GM12801 (cell line): ENCODE data around the gene FOXN1.

Experiments
- TF ChIP-seq, protein P1 (sequence below): IDR thresholded peaks from one replicate; pipeline ENCODE4 v1.5.1; 2011; ENCODE audit warnings: control low read depth; ENCODE audit not compliant: insufficient read length; ENCODE audit errors: extremely low read depth

FOXN1 gene

DNA sequence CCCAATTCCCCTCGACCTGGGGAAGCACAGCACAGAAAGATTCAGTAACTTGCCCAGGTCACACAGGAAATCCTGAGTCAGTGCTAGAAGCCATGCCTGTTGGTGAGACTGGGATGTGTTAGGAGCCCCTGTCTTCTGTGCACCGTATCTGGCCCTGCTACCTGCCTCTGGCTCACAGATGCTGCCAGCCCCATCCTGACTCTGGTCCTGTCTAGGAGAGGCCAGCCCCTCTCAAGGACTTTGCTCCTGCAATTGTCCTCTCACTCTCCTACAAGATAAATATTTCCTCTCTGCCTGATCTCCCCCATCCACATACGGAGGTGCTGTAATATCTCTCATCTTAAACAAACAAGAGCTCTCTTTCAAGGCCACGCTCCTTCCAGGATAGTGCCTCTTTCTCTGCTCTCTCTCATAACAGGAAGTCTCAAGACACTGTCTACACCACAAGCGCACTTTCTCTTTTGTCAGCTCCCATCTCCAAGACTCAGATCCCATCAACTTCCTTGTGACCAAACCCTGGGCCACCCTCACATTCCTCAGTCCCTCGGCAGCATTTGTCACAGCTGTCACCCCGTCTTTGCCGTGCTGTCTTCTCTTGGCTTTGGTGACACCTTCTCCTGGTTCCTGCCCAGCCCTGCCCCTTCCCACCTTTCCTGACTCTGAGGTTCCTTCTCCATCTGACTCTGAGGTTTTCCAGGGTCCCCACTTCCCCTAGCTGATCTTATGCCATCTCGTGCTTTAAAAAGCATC is 30.8 kb upstream of the FOXN1 start:
- TF ChIP-seq, protein P1, sequence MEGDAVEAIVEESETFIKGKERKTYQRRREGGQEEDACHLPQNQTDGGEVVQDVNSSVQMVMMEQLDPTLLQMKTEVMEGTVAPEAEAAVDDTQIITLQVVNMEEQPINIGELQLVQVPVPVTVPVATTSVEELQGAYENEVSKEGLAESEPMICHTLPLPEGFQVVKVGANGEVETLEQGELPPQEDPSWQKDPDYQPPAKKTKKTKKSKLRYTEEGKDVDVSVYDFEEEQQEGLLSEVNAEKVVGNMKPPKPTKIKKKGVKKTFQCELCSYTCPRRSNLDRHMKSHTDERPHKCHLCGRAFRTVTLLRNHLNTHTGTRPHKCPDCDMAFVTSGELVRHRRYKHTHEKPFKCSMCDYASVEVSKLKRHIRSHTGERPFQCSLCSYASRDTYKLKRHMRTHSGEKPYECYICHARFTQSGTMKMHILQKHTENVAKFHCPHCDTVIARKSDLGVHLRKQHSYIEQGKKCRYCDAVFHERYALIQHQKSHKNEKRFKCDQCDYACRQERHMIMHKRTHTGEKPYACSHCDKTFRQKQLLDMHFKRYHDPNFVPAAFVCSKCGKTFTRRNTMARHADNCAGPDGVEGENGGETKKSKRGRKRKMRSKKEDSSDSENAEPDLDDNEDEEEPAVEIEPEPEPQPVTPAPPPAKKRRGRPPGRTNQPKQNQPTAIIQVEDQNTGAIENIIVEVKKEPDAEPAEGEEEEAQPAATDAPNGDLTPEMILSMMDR: no peak

DNA sequence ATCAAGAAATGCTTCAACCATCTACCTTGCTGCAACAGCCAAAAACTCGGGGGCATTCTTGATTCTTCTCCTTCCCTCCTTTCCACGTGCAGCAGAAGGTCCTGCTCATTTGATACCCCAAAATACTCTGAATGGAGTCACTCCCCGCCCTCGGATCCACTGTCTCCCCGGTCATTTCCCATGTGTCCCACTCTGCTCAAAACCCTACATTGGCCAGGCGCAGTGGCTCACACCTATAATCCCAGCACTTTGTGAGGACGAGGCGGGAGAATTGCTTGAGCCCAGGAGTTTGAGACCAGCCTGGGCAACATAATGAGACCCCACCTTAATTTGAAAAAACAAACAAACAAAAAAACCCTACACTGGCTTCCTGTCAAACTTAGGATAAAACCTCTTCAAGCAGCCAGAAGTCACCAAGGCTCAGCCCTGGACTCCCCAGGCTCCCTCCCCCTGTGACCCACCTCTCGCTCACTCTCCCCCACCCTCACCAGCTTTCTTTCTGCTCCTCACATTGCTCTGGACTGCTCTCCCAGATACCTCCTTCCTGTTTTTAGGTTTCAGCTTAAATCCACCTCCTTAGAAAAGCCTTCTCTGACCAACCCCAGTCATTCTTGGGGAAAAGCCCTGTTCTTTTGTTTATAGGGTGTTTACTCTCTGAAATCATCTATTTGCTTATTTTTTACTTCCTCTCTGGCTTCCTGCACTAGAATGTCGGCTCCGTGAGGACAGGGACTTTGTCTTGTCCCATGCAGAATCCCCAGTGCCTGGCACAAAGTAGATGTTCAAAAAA is 29.9 kb upstream of the FOXN1 start:
- TF ChIP-seq, protein P1: no peak

DNA sequence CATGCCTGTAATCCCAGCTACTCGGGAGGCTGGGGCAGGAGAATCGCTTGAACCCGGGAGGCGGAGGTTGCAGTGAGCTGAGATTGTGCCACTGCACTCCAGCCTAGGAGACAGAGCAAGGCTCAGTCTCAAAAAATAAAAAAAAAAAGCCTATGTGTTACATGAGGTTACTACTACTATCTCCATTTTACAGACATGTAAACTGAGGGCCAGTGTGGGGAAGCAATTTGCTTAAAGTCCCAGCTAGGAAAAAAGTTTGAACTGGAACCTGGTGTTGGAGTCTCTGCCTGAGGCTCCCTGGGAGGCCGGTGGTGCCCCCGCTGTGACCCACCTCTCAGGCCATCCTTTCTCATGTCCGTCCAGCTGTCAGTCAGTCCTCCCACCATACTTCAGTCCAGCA is 28.2 kb upstream of the FOXN1 start:
- TF ChIP-seq, protein P1: no peak

DNA sequence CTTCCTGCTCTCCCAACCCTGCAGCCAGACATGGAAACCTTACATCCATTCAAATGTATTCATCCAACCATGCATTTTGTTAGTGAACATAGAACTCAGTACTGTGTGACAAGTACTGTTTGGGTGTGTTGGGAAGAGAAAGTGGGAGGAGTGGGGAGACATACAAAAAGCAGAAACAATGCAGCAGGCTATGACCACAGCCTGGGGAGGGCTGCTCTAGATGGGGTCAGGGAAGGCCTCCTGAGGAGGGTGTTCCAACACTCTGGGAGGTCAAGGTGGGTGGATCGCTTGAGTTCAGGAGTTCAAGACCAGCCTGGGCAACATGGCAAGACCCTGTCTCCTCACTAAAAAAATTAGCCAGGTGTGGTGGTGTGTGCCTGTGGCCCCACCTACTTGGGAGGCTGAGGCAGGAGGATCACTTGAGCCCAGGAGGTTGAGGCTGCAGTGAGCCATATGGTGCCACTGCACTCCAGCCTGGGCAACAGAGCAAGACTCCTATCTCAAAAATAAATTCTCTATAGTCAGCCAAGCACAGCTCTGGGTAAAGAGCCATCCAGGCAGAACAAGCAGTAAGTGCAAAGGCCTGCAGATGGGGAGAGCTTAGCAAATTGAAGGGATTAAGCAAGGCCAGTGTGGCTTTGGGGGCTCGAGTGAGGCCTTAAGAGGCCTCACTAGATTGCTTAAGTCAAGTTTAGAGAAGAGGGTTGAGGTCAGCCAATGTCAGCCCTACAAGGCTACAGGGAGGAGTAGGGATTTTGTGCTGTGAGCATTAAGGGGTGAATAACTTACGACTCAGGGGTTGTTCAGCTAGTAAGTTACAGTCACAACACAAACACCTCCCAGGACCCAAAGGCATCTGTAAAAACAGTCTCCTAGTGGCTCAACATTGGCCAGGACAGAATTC is 27.2 kb upstream of the FOXN1 start:
- TF ChIP-seq, protein P1: no peak

DNA sequence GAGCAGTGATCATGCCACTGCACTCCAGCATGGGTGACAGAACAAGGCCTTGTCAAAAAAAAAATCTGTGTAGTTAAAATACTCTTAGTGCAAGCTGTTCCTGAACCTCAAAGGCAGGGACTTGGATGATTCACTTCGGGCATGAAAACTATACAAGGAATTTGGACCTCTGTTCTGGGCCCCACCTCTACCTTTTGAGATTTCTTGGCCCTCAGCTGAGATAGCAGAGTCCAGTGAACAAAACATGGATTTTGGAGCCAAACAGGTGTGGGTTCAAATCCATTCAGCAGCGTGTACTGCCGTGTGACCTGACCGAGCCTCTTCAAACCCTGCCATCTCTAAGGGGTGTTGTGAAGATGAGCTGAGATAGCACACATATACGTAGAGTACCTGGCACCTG is 25.9 kb upstream of the FOXN1 start:
- TF ChIP-seq, protein P1: no peak

- TF ChIP-seq, protein P1: no peak
Measured at GRCh38 chr17:28480799-28481571, 25.2 kb upstream of the FOXN1 start.
